ENCODE results near the gene ZNF516.
"Not testable (repeated sequence)": the region's sequence is repeated elsewhere in the genome, so short reads cannot be mapped to it uniquely, and the experiment has no call there.

The ZNF516 gene

GRCh38 chr18:76490670-76491472 is 4.2 kb downstream of the ZNF516 start:
- peak in 5 of 51 donors; percentile 28 to 55 (median 43) for DNase-seq

DNA sequence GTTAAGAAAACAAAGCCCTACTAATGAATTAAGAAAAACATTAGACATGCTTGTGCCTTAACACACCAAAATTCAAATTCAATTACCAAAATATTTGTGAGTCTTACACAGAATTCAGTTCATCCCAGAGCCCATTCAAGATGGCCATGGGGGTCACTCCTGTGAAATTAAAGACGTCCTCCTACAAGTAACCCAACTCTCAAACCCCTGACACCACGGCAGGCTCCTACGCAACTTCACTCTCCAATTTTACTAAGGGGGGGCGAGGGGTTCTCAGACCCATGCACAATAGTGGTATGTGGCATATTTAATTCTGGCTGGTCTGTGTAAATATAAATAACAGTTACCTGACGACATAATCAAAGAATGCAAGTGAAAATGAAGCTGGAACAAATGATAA is 5.0 kb downstream of the ZNF516 start:
- no peak for DNase-seq

- DNase-seq, result no peak
Measured at GRCh38 chr18:76489081-76489480, 6.0 kb downstream of the ZNF516 start.

GRCh38 chr18:76488190-76488589 is 6.9 kb downstream of the ZNF516 start:
- peak in 1 of 51 donors; percentile 22 for DNase-seq

GRCh38 chr18:76487782-76488181 is 7.3 kb downstream of the ZNF516 start:
- DNase-seq, result no peak

DNA sequence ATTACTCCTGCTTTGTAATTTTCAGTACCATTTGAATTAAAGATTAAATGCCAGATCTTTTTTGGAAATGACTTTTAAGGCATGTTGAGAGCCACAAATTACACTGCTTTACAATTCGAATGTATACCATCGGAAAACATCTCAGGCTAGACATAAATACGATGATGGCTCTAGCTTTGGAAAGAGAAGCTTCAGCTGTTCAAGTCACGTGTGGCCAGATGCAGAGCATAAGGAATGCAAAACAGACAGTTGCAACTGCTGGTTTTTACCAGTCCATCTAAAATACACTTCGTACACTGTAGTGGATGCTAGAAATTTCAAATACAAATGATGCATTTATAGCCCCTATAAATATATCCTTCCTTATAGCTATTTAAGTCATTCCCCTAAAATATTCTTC is 8.0 kb downstream of the ZNF516 start:
- no peak for DNase-seq

GRCh38 chr18:76486574-76486973 is 8.5 kb downstream of the ZNF516 start:
- DNase-seq, result no peak

DNA sequence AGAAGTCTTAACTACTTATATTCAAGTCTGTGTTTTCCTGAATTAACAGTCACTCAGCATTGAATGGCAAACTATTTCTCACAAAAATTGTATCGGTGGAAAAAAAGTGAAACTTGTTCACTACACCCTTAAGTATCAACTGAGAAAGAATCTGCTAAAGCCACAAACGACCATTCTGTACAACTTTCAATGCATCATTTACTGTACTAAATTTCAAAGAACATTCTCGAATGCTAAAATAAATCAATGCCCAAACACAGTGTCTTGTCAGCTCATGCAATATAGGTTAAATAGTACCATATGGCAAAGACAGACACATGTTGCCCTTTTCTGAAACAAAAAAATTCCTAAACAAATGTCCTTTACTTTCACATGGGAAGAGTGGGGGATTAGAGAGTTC is 9.0 kb downstream of the ZNF516 start:
- no peak for DNase-seq

DNA sequence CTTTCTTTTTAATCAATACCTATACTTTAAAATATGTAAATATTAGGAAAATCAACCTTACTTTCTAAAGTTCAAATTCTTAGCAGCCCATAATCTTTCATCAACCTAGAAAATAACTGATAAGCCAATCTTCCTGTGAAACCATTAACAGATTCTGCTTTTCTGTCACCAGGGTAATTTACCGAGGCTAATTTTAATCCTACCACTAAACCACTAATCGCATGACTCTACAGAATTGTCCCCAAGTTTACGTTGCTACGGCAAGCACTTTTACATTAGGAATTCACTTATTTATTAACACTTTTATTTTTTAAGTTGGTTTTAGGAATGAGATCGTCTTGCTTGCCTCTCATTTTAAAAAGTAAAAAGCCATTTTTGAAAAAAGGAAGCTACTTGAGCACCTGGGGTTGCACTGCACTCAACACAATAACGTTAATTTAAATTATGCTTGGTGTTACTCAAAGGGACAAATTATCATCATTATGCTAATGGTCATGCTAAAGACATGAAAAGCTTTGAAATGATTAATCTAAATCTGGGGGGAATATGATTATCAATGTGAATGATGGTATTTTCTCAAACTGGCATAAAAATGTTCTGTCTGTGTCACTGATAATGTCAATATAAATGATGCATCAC is 10.2 kb downstream of the ZNF516 start:
- no peak for DNase-seq

GRCh38 chr18:76483780-76484179 is 11.3 kb downstream of the ZNF516 start:
- DNase-seq, result no peak

DNA sequence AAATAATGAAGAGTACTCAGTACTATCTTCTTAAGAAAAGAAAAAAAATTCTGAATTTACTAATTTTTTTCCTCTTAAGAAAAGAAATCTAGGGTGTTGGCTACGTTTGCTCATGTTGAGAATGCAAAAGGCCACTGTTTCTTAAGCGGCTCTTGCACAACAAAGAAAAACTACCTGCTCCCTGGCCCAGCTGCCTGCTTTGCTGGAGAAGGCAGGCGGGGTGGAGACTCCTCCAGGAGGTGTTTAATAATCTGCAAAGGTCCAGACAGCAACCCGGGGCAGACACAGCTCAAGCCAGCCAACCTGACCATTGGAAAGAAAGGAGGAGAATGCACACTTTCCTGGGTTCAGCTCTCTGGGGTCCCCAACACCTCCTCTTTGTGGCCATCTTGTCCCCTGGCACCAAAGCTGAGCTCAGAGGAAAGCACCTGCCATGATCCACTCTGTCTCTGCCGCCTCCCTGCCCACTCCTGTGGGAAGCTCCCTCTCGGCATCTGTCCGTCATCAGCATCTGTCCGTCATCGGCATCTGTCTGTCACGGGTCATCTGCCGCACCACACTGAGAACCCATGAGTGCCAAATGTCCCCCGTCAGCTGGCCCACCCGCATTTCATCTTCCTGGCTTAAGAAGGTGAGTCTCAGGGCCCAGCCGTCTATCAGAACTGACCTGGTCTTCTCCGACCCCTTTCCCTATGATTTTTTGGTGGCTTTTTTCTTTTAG is 11.9 kb downstream of the ZNF516 start:
- DNase-seq, result no peak

- no peak for DNase-seq
Measured at GRCh38 chr18:76482267-76482666, 12.8 kb downstream of the ZNF516 start.

GRCh38 chr18:76480913-76481312 is 14.1 kb downstream of the ZNF516 start:
- no peak for DNase-seq

DNA sequence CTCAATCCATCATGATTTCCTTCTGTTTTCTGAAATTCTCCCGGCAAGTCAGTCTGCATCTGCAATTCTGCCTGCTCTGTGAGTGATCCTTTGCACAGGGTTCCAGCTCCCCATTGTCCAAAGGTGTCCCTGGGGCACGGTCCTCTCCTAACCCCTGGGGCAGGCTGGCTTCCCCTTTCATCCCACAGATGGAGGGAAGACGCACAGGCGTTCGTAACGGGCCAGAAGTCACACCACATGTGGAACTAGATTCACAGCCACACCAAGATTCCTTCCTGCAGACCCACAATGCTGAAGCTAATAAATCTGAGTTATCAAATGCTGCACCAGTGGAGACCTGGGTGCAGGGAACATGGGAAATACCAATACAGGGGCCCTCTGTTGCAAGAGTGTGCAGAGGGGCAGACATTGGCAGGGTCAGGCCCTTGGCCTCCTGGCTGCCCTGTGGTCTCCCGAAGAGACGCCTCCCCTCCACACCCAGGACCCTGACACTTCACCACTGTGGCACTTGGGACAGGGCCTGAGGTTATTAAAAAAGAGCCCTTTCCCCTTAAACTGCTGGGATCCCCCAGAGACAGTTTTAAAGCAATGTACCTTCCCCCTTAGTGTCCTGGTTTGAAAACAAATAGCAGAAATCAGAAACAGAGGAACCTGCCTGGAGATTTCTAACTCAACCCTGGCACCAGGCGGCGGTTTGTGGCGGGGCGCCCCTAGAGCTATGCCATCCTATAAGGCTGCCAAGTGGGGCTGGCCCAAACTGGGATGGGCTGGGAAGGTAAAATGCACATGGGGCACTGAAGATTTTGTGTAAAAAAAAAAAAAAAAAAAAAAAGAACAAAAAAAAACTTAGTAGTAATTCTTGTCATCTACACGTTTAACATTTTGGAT is 15.4 kb downstream of the ZNF516 start:
- no peak for DNase-seq

DNA sequence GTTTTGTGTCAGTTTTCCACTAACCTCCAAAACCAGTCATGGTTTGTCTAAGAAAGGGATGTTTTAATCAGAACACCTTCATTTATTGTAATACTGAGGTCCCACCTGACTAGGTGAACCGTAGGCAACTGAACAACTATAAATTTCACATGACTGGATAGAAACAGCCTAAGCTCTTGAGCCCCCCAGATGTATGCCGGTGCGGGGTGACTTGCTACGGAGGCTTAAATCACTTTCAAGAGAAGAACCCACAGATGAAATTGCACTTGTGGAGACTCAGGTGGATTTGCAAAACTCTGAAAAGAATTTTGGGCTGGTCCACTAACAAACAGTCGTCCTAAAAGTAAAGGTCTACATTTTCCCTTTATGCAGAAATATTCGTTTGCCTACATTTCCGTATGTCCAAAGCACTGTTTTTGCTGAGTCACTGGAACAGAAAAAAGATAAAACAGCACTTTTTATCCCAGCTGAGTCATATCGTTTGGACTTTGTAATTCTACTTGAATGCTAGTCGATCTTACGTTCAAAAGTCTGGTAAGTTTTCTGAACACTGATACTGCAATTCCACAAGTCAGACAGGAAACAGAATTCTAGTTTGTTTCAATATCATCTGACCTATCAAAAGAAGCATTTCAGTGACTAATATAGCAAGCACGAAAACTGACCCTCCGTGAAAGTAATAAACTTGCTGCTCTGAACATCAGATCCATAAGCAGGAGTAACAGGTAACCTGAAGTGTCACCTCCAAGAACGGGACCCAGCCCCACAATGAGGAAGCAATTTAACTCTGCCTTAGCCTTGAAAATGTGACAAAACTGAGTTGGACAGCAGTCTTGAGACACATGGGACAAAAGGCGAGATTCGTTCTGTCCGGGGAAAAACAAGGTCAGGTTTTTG is 18.1 kb downstream of the ZNF516 start:
- no peak for DNase-seq

GRCh38 chr18:76475450-76476194 is 19.4 kb downstream of the ZNF516 start:
- no peak for DNase-seq

DNA sequence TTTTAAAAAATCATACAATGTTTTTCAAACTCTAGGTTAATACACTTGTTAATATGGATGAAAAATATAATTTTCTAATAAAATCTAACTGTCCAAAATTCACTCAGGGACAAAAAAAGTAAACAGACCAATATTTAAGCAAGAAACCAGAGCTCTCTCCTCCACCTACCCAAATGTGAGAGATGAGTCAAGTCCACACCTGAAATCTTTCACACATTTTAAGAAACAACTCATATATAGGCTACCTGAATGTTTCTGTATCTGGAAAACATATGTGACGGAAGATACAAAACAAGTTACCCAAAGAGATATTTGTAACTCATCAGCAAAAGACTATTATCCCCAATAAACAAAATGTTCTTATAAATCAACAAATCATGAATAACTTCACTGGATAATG is 20.2 kb downstream of the ZNF516 start:
- no peak for DNase-seq

DNA sequence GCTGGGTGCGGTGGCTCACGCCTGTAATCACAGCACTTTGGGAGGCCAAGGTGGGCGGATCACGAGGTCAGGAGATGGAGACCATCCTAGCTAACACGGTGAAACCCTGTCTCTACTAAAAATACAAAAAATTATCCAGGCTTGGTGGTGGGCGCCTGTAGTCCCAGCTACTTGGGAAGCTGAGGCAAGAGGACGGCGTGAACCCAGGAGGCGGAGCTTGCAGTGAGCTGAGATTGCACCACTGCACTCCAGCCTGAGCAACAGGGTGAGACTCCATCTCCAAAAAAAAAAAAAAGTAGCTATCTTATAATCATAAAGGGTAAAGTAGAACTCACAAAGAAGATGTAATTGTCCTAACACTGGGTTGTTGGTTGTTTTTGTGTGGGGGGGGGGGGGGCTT is 21.5 kb downstream of the ZNF516 start:
- not testable (repeated sequence) for DNase-seq

DNA sequence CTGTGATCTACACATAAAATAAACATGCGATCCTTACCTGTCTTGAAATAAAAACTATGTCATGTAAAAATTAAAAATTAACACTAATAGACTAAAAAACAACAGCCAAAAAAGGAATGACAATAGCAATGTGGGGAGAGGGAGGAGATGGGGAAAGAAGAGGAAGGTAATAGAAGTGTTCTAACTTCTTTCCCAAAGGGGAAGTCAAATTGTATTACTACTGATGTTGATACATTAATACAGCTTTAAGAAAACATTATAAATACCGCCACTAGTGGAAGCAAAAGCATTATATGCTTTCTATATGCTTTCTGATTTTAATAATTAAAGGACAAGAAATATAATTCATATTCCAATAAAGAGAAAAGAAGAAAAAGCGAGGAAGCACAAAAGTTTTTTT is 22.2 kb downstream of the ZNF516 start:
- no peak for DNase-seq

DNA sequence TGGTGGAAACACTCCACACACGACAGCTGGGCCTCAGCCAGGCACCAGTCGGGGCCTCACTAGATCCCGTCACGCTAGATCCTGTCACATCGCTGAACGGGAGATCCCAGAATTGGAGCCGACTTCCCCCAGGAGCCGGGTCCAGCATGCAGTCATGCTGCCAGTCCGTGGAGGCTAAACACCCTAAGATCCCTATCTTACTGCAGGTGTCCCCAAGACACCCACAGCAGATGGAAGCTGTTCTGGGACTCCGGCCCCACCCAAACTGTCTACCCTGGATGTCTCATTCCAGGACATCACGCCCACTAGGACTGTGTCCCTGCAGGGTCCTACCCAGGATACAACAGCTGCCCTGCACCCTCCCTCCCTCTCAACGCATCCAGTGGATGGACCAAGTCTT is 23.4 kb downstream of the ZNF516 start:
- DNase-seq, result no peak
